Smooth muscle cell (in vitro differentiated cells): ENCODE data around the gene PTPRN2. TPM values are rescaled to one million over a fixed set of nuclear protein-coding genes. Genes with fewer than 3 reads are reported as not detected.

Experiments used
- DNase-seq: peaks from one replicate; lab custom pipeline; 2025; ENCODE audit not compliant: unreplicated experiment; lab: John Stamatoyannopoulos, UW
- H2AFZ ChIP-seq: fragments of 200-600 bp; sonication (generic); 2 replicates; pipeline ENCODE4 v1.6.0; 2016; ENCODE audit warnings: antibody characterized with exemption, low read depth, mild to moderate bottlenecking
- H3F3A ChIP-seq: fragments of 200-600 bp; sonication (generic); 2 replicates; pipeline ENCODE4 v1.6.0; 2017; ENCODE audit warnings: antibody characterized with exemption, low read depth
- H3K27ac ChIP-seq: fragments of 200-600 bp; sonication (generic); 2 replicates; pipeline ENCODE4 v1.5.1; 2016; ENCODE audit warnings: low read depth, mild to moderate bottlenecking
- H3K27me3 ChIP-seq: fragments of 200-600 bp; sonication (generic); 2 replicates; pipeline ENCODE4 v1.6.1; 2016; ENCODE audit warnings: low read depth, mild to moderate bottlenecking
- H3K36me3 ChIP-seq: fragments of 200-600 bp; sonication (generic); 2 replicates; pipeline ENCODE4 v1.5.1; 2016; ENCODE audit warnings: low read depth
- H3K4me1 ChIP-seq: fragments of 200-600 bp; sonication (generic); 2 replicates; pipeline ENCODE4 v1.5.1; 2016; ENCODE audit warnings: low read depth
- H3K4me2 ChIP-seq: fragments of 200-600 bp; sonication (generic); 2 replicates; pipeline ENCODE4 v1.6.0; 2016; ENCODE audit warnings: mild to moderate bottlenecking
- H3K4me3 ChIP-seq: fragments of 200-600 bp; sonication (generic); 2 replicates; pipeline ENCODE4 v1.5.1; 2016; ENCODE audit warnings: mild to moderate bottlenecking
- H3K79me2 ChIP-seq: fragments of 200-600 bp; sonication (generic); 2 replicates; pipeline ENCODE4 v1.6.0; 2016; ENCODE audit warnings: low read depth, mild to moderate bottlenecking
- H3K9ac ChIP-seq: fragments of 200-600 bp; sonication (generic); 2 replicates; pipeline ENCODE4 v1.6.0; 2016; ENCODE audit warnings: low read depth
- H3K9me3 ChIP-seq: fragments of 200-600 bp; sonication (generic); replicated peaks from 2 replicates; pipeline ENCODE4 v1.5.1; 2016; ENCODE audit warnings: low read depth
- H4K20me1 ChIP-seq: fragments of 200-600 bp; sonication (generic); 2 replicates; pipeline ENCODE4 v1.6.0; 2016; ENCODE audit warnings: low read depth
- CTCF ChIP-seq: fragments of 200-600 bp; sonication (generic); IDR thresholded peaks from 2 replicates; pipeline ENCODE4 v1.5.1; 2017; ENCODE audit warnings: borderline replicate concordance, mild to moderate bottlenecking, antibody characterized with exemption; ENCODE audit not compliant: insufficient read depth, poor library complexity, severe bottlenecking
- WGBS: methylation state at CpG from one replicate; pipeline ENCODE4 v1.1.7; 2016; ENCODE audit warnings: low lambda C conversion rate; 5-methylcytosine and 5-hydroxymethylcytosine counted together
- polyA plus RNA-seq: library from polyadenylated mRNA; unstranded; fragments of >200 nt; fragmentation: Nextera tagmentation; extraction: Ambion mirVana; gene quantifications from 2 replicates; pipeline ENCODE4 v1.2.1, GENCODE V29; 2016
- total RNA-seq: library from RNA; depleted of rRNA; stranded (reverse); fragments of >200 nt; gene quantifications from 2 replicates; pipeline ENCODE4 v1.2.3, GENCODE V29; 2014

Gene PTPRN2
- total and polyA plus RNA-seq, 2 experiments from 2014 or later: 0.09 to 0.87 TPM

GRCh38 chr7:158484801-158485531, 102.7 kb downstream of the PTPRN2 start:
- no peak overlapping the region for H3K4me3 ChIP-seq
- no peaks in the 10 kb centered on the region for H4K20me1 ChIP-seq
- H3K27ac ChIP-seq: no peak overlapping the region
- no peaks in the 10 kb centered on the region for H3K79me2 ChIP-seq
- H3K9me3 ChIP-seq: no peaks in the 10 kb centered on the region
- H3K4me1 ChIP-seq: no peaks in the 10 kb centered on the region
- no peak overlapping the region for H2AFZ ChIP-seq
- no peak overlapping the region for H3K4me2 ChIP-seq
- no peak overlapping the region for H3K9ac ChIP-seq
- H3K27me3 ChIP-seq: no peaks in the 10 kb centered on the region
- H3K36me3 ChIP-seq: no peaks in the 10 kb centered on the region
- no peak for DNase-seq
- TF ChIP-seq CTCF: no peak
- WGBS: 92% methylated on average over 22 of the region's 50 CpGs
- no peaks in the 10 kb centered on the region for H3F3A ChIP-seq

- no peak for TF ChIP-seq CTCF
- 81% methylated on average over 3 of the region's 3 CpGs for WGBS
These were observed 105.1 kb downstream of the PTPRN2 start for GRCh38 chr7:158482480-158482879.

GRCh38 chr7:158479664-158480025, 108.0 kb downstream of the PTPRN2 start:
- H4K20me1 ChIP-seq: no peaks in the 10 kb centered on the region
- no peaks in the 10 kb centered on the region for H3K36me3 ChIP-seq
- H3F3A ChIP-seq: no peaks in the 10 kb centered on the region
- DNase-seq: no peak
- WGBS: 95% methylated on average over 14 of the region's 14 CpGs
- TF ChIP-seq CTCF: no peak
- H2AFZ ChIP-seq: no peak overlapping the region
- no peaks in the 10 kb centered on the region for H3K9me3 ChIP-seq
- H3K4me3 ChIP-seq: no peak overlapping the region
- no peaks in the 10 kb centered on the region for H3K4me1 ChIP-seq
- no peak overlapping the region for H3K27ac ChIP-seq
- H3K27me3 ChIP-seq: no peaks in the 10 kb centered on the region
- H3K79me2 ChIP-seq: no peaks in the 10 kb centered on the region
- no peak overlapping the region for H3K9ac ChIP-seq
- H3K4me2 ChIP-seq: no peak overlapping the region

More at GRCh38 chr7:158482480-158482879, 105.1 kb downstream of the PTPRN2 start:
- no peak overlapping the region for H3K27ac ChIP-seq
- no peaks in the 10 kb centered on the region for H3K27me3 ChIP-seq
- no peak overlapping the region for H3K9ac ChIP-seq
- no peaks in the 10 kb centered on the region for H3K9me3 ChIP-seq
- H3K36me3 ChIP-seq: no peaks in the 10 kb centered on the region
- H2AFZ ChIP-seq: no peak overlapping the region
- no peaks in the 10 kb centered on the region for H4K20me1 ChIP-seq
- no peaks in the 10 kb centered on the region for H3K4me1 ChIP-seq
- no peak overlapping the region for H3K4me3 ChIP-seq
- DNase-seq: no peak
- H3K79me2 ChIP-seq: no peaks in the 10 kb centered on the region
- no peaks in the 10 kb centered on the region for H3F3A ChIP-seq
- H3K4me2 ChIP-seq: no peak overlapping the region
